ENCODE data around the gene MKNK1. TPM values are rescaled to one million over a fixed set of nuclear protein-coding genes. Genes with fewer than 3 reads are reported as not detected.

MKNK1 gene
- polyA plus RNA-seq, 1 of the 3 experiments (the other 2 are of a cell fraction) = 28.2 TPM

- Histone ChIP-seq H3K9ac (no peak overlapping the region), H3K4me2 (no peak overlapping the region), H3K9me3 (no peaks in the 10 kb centered on the region), H3K27ac (ENCODE audit: low read depth in 2 of 2, low read length in 1 of 2) (no peak overlapping the region), H3F3A (replicated peaks; ENCODE audit: insufficient read depth) (no peaks in the 10 kb centered on the region), H4K20me1 (ENCODE audit: insufficient read depth) (no peaks in the 10 kb centered on the region), H3K4me1 (ENCODE audit: control insufficient read depth in 1 of 2, insufficient read depth in 2 of 2, low read depth in 1 of 2, low read length in 1 of 2) (no peaks in the 10 kb centered on the region; a peak in 1 of 4 replicates), H3K36me3 (replicated peaks in 1 of 2; ENCODE audit: control insufficient read depth in 1 of 2, insufficient read depth in 2 of 2, low read length in 1 of 2) (no peaks in the 10 kb centered on the region), H3K4me3 (ENCODE audit: low read depth in 2 of 2, low read length in 1 of 2) (no peak overlapping the region), H3K9me2 (no peaks in the 10 kb centered on the region), H3K27me3 (ENCODE audit: insufficient read depth) (peaks cover 16% of the 10 kb centered on the region; the same call in 1 of the 2 replicates), H3K79me2 (ENCODE audit: insufficient read depth) (no peaks in the 10 kb centered on the region), H2AFZ (ENCODE audit: low read depth) (no peak overlapping the region)
- TF ChIP-seq FOXJ3 (CRISPR knock-in tag; IDR thresholded peaks at IDR 0.05) (no peak), TEAD4 (IDR thresholded peaks at IDR 0.05; ENCODE audit: borderline replicate concordance, insufficient read depth) (no peak), GATA2 (CRISPR knock-in tag; IDR thresholded peaks at IDR 0.05) (no peak), MAX (IDR thresholded peaks at IDR 0.05; ENCODE audit: low read depth) (no peak), FOSL2 (IDR thresholded peaks at IDR 0.05; ENCODE audit: borderline replicate concordance, low read depth) (peak; percentile 54)
- CTCF ChIA-PET = interaction anchor here (0.5 to 17.9 kb wide), 10 partner anchors 8 to 185 kb away, joined by 3 to 496 read pairs (median 4); no protein-coding TSS in a partner anchor
- POLR2A ChIA-PET = no interaction called here
- WGBS (ENCODE audit: low lambda C conversion rate) = 66% methylated on average over 9 of the region's 9 CpGs
- DNase-seq = no peak
Measured at GRCh38 chr1:46539972-46540371, 64.1 kb downstream of the MKNK1 start.

- Histone ChIP-seq H3K4me3 (ENCODE audit: low read depth in 2 of 2, low read length in 1 of 2) (no peak overlapping the region), H2AFZ (ENCODE audit: low read depth) (no peak overlapping the region), H3K9ac (no peak overlapping the region), H3K4me2 (no peak overlapping the region), H3K79me2 (ENCODE audit: insufficient read depth) (no peaks in the 10 kb centered on the region), H3K36me3 (replicated peaks in 1 of 2; ENCODE audit: control insufficient read depth in 1 of 2, insufficient read depth in 2 of 2, low read length in 1 of 2) (no peaks in the 10 kb centered on the region), H3F3A (replicated peaks; ENCODE audit: insufficient read depth) (no peaks in the 10 kb centered on the region), H3K27me3 (ENCODE audit: insufficient read depth) (no peaks in the 10 kb centered on the region; the same call in 1 of the 2 replicates), H3K9me3 (no peaks in the 10 kb centered on the region), H4K20me1 (ENCODE audit: insufficient read depth) (no peaks in the 10 kb centered on the region), H3K4me1 (ENCODE audit: control insufficient read depth in 1 of 2, insufficient read depth in 2 of 2, low read depth in 1 of 2, low read length in 1 of 2) (no peaks in the 10 kb centered on the region; a peak in 1 of 4 replicates), H3K27ac (ENCODE audit: low read depth in 2 of 2, low read length in 1 of 2) (no peak overlapping the region), H3K9me2 (no peaks in the 10 kb centered on the region)
- ChIA-PET POLR2A (no interaction called here), CTCF (interaction anchor here (1.0 to 17.9 kb wide), 7 partner anchors 9 to 186 kb away, joined by 3 to 496 read pairs (median 6); no protein-coding TSS in a partner anchor)
- 60% methylated on average over 2 of the region's 2 CpGs for WGBS (ENCODE audit: low lambda C conversion rate)
- no peak for DNase-seq
- TF ChIP-seq TAF1 (IDR thresholded peaks at IDR 0.05; ENCODE audit: borderline replicate concordance, low read depth, low read length) = no peak
- TF ChIP-seq TCF12 (IDR thresholded peaks at IDR 0.05) = no peak
- TF ChIP-seq POLR2AphosphoS5 (IDR thresholded peaks at IDR 0.05; ENCODE audit: low read depth, low read length) = no peak
Measured at GRCh38 chr1:46538147-46538546, 65.9 kb downstream of the MKNK1 start.

GRCh38 chr1:46537651-46538050 lies 66.4 kb downstream of the MKNK1 start:
- Histone ChIP-seq H3K36me3 (replicated peaks in 1 of 2; ENCODE audit: control insufficient read depth in 1 of 2, insufficient read depth in 2 of 2, low read length in 1 of 2) (no peaks in the 10 kb centered on the region), H2AFZ (ENCODE audit: low read depth) (no peak overlapping the region), H3K79me2 (ENCODE audit: insufficient read depth) (no peaks in the 10 kb centered on the region), H3K9me3 (no peaks in the 10 kb centered on the region), H3K4me3 (ENCODE audit: low read depth in 2 of 2, low read length in 1 of 2) (no peak overlapping the region), H3K4me2 (no peak overlapping the region), H3F3A (replicated peaks; ENCODE audit: insufficient read depth) (no peaks in the 10 kb centered on the region), H3K27ac (ENCODE audit: low read depth in 2 of 2, low read length in 1 of 2) (no peak overlapping the region), H3K27me3 (ENCODE audit: insufficient read depth) (no peaks in the 10 kb centered on the region; the same call in 1 of the 2 replicates), H3K4me1 (ENCODE audit: control insufficient read depth in 1 of 2, insufficient read depth in 2 of 2, low read depth in 1 of 2, low read length in 1 of 2) (no peaks in the 10 kb centered on the region; a peak in 1 of 4 replicates), H4K20me1 (ENCODE audit: insufficient read depth) (no peaks in the 10 kb centered on the region), H3K9me2 (no peaks in the 10 kb centered on the region), H3K9ac (no peak overlapping the region)
- no peak for TF ChIP-seq RAD21 (IDR thresholded peaks at IDR 0.05; ENCODE audit: low read length)
- no peak for TF ChIP-seq YY1 (IDR thresholded peaks at IDR 0.05; ENCODE audit: low read depth)
- no peak for TF ChIP-seq JUND (IDR thresholded peaks at IDR 0.05)
- ChIA-PET POLR2A (no interaction called here), CTCF (interaction anchor here (0.9 to 17.9 kb wide), 7 partner anchors 9 to 187 kb away, joined by 3 to 496 read pairs (median 6); no protein-coding TSS in a partner anchor)
- DNase-seq = no peak
- WGBS (ENCODE audit: low lambda C conversion rate) = 45% methylated on average over 2 of the region's 2 CpGs

All from SK-N-SH (cell line).